Measurements from ENCODE around the gene BRD3. TPM values are rescaled to one million over a fixed set of nuclear protein-coding genes. Genes with fewer than 3 reads are reported as not detected.

BRD3 gene
- polyA plus RNA-seq, 3 donors, result 6.3 to 15.9 (median 8.4) TPM

- 78 to 83% (median 82%) methylated on average over 7 of the region's 7 CpGs for WGBS, 3 donors
Measured at GRCh38 chr9:134058716-134059115, 9.1 kb downstream of the BRD3 start.

GRCh38 chr9:134057751-134058701, 9.8 kb downstream of the BRD3 start:
- 63 to 86% (median 84%) methylated on average over 28 of the region's 28 CpGs for WGBS, 3 donors
- no peak overlapping the region for H3K27ac ChIP-seq (ENCODE audit: low read depth, low read length)

More at GRCh38 chr9:134058716-134059115, 9.1 kb downstream of the BRD3 start:
- H3K27ac ChIP-seq (ENCODE audit: low read depth, low read length), result no peak overlapping the region

GRCh38 chr9:134057307-134057657, 10.5 kb downstream of the BRD3 start:
- no peak overlapping the region for H3K27ac ChIP-seq (ENCODE audit: low read depth, low read length)
- 79 to 90% (median 87%) methylated on average over 13 of the region's 13 CpGs for WGBS, 3 donors

- H3K27ac ChIP-seq (ENCODE audit: low read depth, low read length), result no peak overlapping the region
- WGBS, 3 donors, result 58 to 79% (median 75%) methylated on average over 20 to 23 of the region's 23 CpGs
Measured at GRCh38 chr9:134056483-134057306, 11.1 kb downstream of the BRD3 start.

- no peak overlapping the region for H3K27ac ChIP-seq (ENCODE audit: low read depth, low read length)
- WGBS, 3 donors, result 16 to 31% (median 30%) methylated on average over 13 of the region's 13 CpGs
Measured at GRCh38 chr9:134055981-134056461, 11.8 kb downstream of the BRD3 start.

- WGBS, 3 donors, result 67 to 82% (median 77%) methylated on average over 28 of the region's 28 CpGs
- no peak overlapping the region for H3K27ac ChIP-seq (ENCODE audit: low read depth, low read length)
Measured at GRCh38 chr9:134054891-134055811, 12.7 kb downstream of the BRD3 start.

GRCh38 chr9:134053941-134054761, 13.7 kb downstream of the BRD3 start:
- no peak overlapping the region for H3K27ac ChIP-seq (ENCODE audit: low read depth, low read length)
- 85 to 89% (median 87%) methylated on average over 40 to 44 of the region's 44 CpGs for WGBS, 3 donors

GRCh38 chr9:134053401-134053871, 14.4 kb downstream of the BRD3 start:
- 74 to 84% (median 83%) methylated on average over 28 of the region's 28 CpGs for WGBS, 3 donors
- no peak overlapping the region for H3K27ac ChIP-seq (ENCODE audit: low read depth, low read length)

- no peak overlapping the region for H3K27ac ChIP-seq (ENCODE audit: low read depth, low read length)
Measured at GRCh38 chr9:134052941-134053340, 14.9 kb downstream of the BRD3 start.

GRCh38 chr9:134052491-134052890, 15.3 kb downstream of the BRD3 start:
- H3K27ac ChIP-seq (ENCODE audit: low read depth, low read length), result no peak overlapping the region
- WGBS, 3 donors, result 84 to 92% (median 88%) methylated on average over 3 of the region's 3 CpGs

More at GRCh38 chr9:134052941-134053340, 14.9 kb downstream of the BRD3 start:
- 85 to 90% (median 89%) methylated on average over 16 of the region's 16 CpGs for WGBS, 3 donors

- 85 to 88% (median 85%) methylated on average over 16 of the region's 16 CpGs for WGBS, 3 donors
- H3K27ac ChIP-seq (ENCODE audit: low read depth, low read length), result no peak overlapping the region
Measured at GRCh38 chr9:134051319-134051718, 16.5 kb downstream of the BRD3 start.

- WGBS, 3 donors, result 87 to 93% (median 88%) methylated on average over 13 to 14 of the region's 14 CpGs
- no peak overlapping the region for H3K27ac ChIP-seq (ENCODE audit: low read depth, low read length)
Measured at GRCh38 chr9:134050726-134051125, 17.1 kb downstream of the BRD3 start.

GRCh38 chr9:134049772-134050588, 17.8 kb downstream of the BRD3 start:
- 89 to 93% (median 91%) methylated on average over 27 to 28 of the region's 28 CpGs for WGBS, 3 donors
- no peak overlapping the region for H3K27ac ChIP-seq (ENCODE audit: low read depth, low read length)

- WGBS, 3 donors, result 48 to 78% (median 66%) methylated on average over 18 to 20 of the region's 20 CpGs
- H3K27ac ChIP-seq (ENCODE audit: low read depth, low read length), result no peak overlapping the region
Measured at GRCh38 chr9:134049236-134049635, 18.6 kb downstream of the BRD3 start.

GRCh38 chr9:134048582-134048968, 19.3 kb downstream of the BRD3 start:
- no peak overlapping the region for H3K27ac ChIP-seq (ENCODE audit: low read depth, low read length)
- 90 to 94% (median 91%) methylated on average over 12 of the region's 12 CpGs for WGBS, 3 donors

GRCh38 chr9:134047868-134048581, 19.8 kb downstream of the BRD3 start:
- H3K27ac ChIP-seq (ENCODE audit: low read depth, low read length), result no peak overlapping the region
- 94 to 96% (median 94%) methylated on average over 45 to 53 of the region's 53 CpGs for WGBS, 3 donors
